Glutamatergic neuron (in vitro differentiated cells): Measurements from ENCODE around the gene SKOR1. TPM values are rescaled to one million over a fixed set of nuclear protein-coding genes. Genes with fewer than 3 reads are reported as not detected.
A peak's percentile ranks its signal among the peaks of the same experiment; 100 is the strongest.

Experiments used
- DNase-seq: peaks from one replicate; pipeline ENCODE4 v3.0.0; 2022
- H3K27ac Mint-ChIP-seq: one replicate; pipeline ENCODE4 v1.8.0; 2020; ENCODE audit warnings: mild to moderate bottlenecking, mixed read lengths, inconsistent platforms; ENCODE audit not compliant: unreplicated experiment
- H3K27me3 Mint-ChIP-seq: one replicate; pipeline ENCODE4 v1.8.0; 2020; ENCODE audit warnings: mild to moderate bottlenecking, moderate library complexity, mixed read lengths, inconsistent platforms; ENCODE audit not compliant: unreplicated experiment
- H3K36me3 Mint-ChIP-seq: one replicate; pipeline ENCODE4 v1.8.0; 2020; ENCODE audit warnings: mild to moderate bottlenecking, mixed read lengths, inconsistent platforms; ENCODE audit not compliant: unreplicated experiment
- H3K4me1 Mint-ChIP-seq: one replicate; pipeline ENCODE4 v1.8.0; 2020; ENCODE audit warnings: mild to moderate bottlenecking, low read depth, mixed read lengths, inconsistent platforms; ENCODE audit not compliant: unreplicated experiment
- H3K4me3 Mint-ChIP-seq: one replicate; pipeline ENCODE4 v1.8.0; 2020; ENCODE audit warnings: mild to moderate bottlenecking, mixed read lengths, inconsistent platforms; ENCODE audit not compliant: unreplicated experiment
- H3K9me3 Mint-ChIP-seq: one replicate; pipeline ENCODE4 v1.8.0; 2020; ENCODE audit warnings: mild to moderate bottlenecking, moderate library complexity, mixed read lengths, inconsistent platforms; ENCODE audit not compliant: unreplicated experiment
- CTCF ChIP-seq: fragments of 200-600 bp; sonication (generic); IDR thresholded peaks from one replicate; pipeline ENCODE4 v1.5.0; 2021; ENCODE audit not compliant: partially characterized antibody, unreplicated experiment
- total RNA-seq: library from RNA; stranded (reverse); fragmentation: NEBNext Ultra II Directional; extraction: Animal tissue kit (Norgen Biotek cat#: 25700); gene quantifications from one replicate; pipeline ENCODE4 v1.2.1, GENCODE V29; 2021; ENCODE audit not compliant: unreplicated experiment

SKOR1 gene
- total RNA-seq, 1 donor from 2014 or later: 4.0 TPM

- Mint-ChIP-seq H3K36me3 (no peaks in the 10 kb centered on the region), H3K4me1 (peaks cover 68% of the 10 kb centered on the region), H3K27ac (peak overlapping the region; percentile 95), H3K4me3 (peak overlapping the region; percentile 69), H3K9me3 (peaks cover 8% of the 10 kb centered on the region), H3K27me3 (peaks cover 4% of the 10 kb centered on the region)
- no peak for DNase-seq
- TF ChIP-seq CTCF: no peak
These were observed 42.0 kb upstream of the SKOR1 start for GRCh38 chr15:67783303-67783702.

GRCh38 chr15:67784090-67784781 lies 41.1 kb upstream of the SKOR1 start:
- TF ChIP-seq CTCF: no peak
- Mint-ChIP-seq H3K4me1 (peaks cover 60% of the 10 kb centered on the region), H3K27me3 (peaks cover 4% of the 10 kb centered on the region), H3K27ac (no peak overlapping the region), H3K9me3 (peaks cover 8% of the 10 kb centered on the region), H3K36me3 (no peaks in the 10 kb centered on the region), H3K4me3 (no peak overlapping the region)
- no peak for DNase-seq

GRCh38 chr15:67784856-67785430 lies 40.4 kb upstream of the SKOR1 start:
- peaks cover 5% of the 10 kb centered on the region for H3K27me3 Mint-ChIP-seq
- no peak for TF ChIP-seq CTCF
- H3K36me3 Mint-ChIP-seq: no peaks in the 10 kb centered on the region
- DNase-seq: no peak
- H3K27ac Mint-ChIP-seq: peak overlapping the region; percentile 43
- no peak overlapping the region for H3K4me3 Mint-ChIP-seq
- H3K4me1 Mint-ChIP-seq: peaks cover 53% of the 10 kb centered on the region
- H3K9me3 Mint-ChIP-seq: peaks cover 8% of the 10 kb centered on the region

- H3K4me1 Mint-ChIP-seq: peaks cover 49% of the 10 kb centered on the region
- no peak overlapping the region for H3K27ac Mint-ChIP-seq
- H3K4me3 Mint-ChIP-seq: no peak overlapping the region
- H3K36me3 Mint-ChIP-seq: no peaks in the 10 kb centered on the region
- peaks cover 5% of the 10 kb centered on the region for H3K27me3 Mint-ChIP-seq
- no peak for DNase-seq
- peaks cover 8% of the 10 kb centered on the region for H3K9me3 Mint-ChIP-seq
- no peak for TF ChIP-seq CTCF
These were observed 39.9 kb upstream of the SKOR1 start for GRCh38 chr15:67785431-67785830.

GRCh38 chr15:67786646-67787045 lies 38.7 kb upstream of the SKOR1 start:
- DNase-seq: no peak
- H3K27me3 Mint-ChIP-seq: peaks cover 5% of the 10 kb centered on the region
- peaks cover 37% of the 10 kb centered on the region for H3K4me1 Mint-ChIP-seq
- H3K27ac Mint-ChIP-seq: no peak overlapping the region
- H3K9me3 Mint-ChIP-seq: peaks cover 8% of the 10 kb centered on the region
- no peak overlapping the region for H3K4me3 Mint-ChIP-seq
- no peaks in the 10 kb centered on the region for H3K36me3 Mint-ChIP-seq
- no peak for TF ChIP-seq CTCF
